HG03439 (cell line): ENCODE data around the gene SLC38A1.
"Not testable (repeated sequence)": the region's sequence is repeated elsewhere in the genome, so short reads cannot be mapped to it uniquely, and the experiment has no call there.

Experiments
- ATAC-seq: cut with Tn5 transposase; IDR thresholded peaks from one replicate; pipeline ENCODE4 v1.9.1; 2021; ENCODE audit warnings: mild to moderate bottlenecking, moderate library complexity; ENCODE audit not compliant: unreplicated experiment

Gene SLC38A1

DNA sequence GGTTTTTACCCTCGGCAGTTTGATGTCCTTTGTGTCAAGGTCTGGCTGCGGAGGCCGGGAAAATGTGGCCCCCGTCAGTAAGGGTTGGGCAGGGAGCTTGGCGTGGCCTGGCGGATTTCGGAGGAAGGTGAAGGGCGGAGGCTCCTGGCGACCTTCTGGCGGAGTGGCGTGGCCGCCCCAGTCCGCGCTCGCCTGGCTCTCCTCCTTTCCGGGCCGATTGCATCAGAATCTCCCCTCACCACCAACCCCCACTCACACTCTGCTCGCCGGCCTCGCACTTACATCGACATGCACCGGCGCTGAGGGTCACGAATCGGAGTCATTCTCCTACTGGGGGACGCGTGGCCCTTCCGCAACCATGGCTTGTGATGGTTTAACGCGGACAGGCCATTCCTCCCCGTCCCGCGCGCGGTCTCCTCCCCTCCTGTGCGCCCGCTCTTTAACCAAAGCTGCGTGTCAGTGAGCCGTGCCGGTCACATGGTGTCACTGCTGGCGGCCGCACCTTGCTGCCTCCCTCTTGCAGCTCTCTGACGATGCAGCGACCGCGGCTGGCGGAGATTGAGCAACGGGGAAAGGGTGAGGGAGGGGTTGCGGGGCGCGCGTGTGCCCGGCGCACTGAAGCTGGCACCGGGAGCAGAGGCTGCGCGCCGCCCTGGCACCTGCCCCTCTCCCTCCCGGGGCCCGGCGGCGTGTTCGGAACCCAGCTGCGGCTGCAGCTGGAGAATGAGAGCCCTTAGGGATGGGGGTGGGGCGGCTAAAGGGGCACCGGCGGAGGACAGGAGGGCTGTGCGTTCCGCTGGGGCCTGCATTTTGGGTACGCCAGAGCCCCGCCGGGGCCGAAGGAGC lies at the start of gene SLC38A1:
TSS of gene SLC38A1 (minus strand) at position 461 of the 846 bp plus-strand sequence. CDS start 29,243 bp downstream, outside the sequence.
- ATAC-seq = peak; percentile 65

DNA sequence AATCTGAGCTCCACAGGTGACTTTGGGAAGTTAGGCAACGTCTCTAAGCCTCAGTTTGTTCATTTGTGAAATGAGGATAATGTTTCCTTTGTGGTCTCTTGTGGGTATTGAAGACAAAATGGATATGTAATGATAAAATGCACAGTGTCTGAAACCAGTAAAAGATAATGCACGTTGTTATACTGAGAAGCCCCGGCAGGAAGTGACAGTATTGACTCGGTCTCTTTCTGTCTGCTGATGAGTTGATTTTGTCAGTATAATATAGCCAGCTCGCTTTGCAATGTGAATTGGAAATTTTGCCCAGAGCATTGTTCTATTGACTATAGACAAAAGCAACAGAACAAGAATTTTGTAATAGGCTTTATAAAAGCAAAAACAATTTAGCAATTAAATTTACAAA lies 49.2 kb upstream of the SLC38A1 start:
- ATAC-seq = no peak

DNA sequence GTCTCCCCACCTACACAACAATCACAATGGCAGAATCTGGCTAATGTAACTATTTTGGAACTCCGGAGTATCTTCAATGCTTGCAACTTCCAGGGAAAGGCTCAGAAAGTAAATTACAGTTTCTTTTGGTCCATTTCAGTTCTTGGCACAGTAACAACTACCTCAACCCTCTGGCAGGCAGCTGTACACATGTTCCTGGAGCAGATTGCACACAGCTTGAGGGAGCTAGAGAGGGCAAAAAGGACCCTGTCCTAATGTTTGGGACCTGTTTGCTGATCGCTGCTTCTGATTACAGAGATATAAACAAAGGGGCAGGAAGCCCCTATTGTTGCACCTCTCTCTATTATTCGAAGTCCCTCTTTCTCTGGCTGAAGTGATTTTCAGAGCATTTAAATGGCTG lies 35.2 kb upstream of the SLC38A1 start:
- no peak for ATAC-seq

DNA sequence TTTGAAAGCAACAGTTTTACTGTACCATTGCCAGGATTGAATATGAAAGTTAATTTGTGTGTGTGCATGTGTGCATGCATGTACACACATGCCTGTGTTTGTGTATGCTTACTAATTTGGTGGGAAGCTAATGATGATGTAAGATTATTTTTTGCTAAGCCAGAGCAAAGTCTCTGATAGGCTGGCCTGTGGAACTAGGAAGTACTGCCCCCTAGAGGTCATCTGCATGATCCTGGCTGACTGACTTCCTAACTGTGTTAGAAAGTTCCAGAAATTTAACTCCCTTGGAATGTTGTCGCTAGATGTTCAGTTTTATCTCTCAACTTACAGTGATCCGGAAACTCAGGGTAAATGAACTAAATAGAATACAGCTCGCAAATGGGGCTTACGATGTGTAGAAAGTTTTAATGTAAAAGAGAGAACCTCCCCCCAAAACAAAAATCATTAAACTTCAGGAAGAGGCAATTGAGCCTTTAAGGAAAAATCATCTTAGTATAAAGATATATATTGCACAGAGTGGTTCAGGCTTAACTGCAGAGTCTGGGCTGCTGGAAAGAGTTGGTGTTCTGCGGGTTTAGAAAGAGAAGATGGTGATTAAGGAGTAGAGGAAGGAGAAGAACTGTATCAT lies 34.3 kb upstream of the SLC38A1 start:
- peak; percentile 75 for ATAC-seq

DNA sequence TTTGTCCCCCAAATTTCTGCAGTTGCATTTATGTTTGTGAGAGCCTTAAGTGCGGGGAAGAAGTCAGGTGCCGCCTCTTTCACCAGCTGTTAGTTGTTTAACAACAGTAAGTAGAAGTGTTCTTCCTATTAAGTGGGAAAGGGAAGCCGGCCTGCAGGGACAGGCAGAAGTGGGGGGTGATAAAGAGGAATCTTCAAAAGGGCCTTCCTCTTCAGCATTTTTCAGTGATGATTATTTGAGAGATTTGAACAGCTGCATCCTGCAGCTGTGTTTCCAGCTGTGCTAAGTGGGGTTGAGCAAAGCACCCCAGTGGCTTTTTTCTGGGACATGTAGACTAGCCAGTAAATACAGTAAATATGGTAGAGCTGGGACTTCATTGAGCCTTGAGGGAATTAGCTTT lies 32.1 kb upstream of the SLC38A1 start:
- no peak for ATAC-seq

DNA sequence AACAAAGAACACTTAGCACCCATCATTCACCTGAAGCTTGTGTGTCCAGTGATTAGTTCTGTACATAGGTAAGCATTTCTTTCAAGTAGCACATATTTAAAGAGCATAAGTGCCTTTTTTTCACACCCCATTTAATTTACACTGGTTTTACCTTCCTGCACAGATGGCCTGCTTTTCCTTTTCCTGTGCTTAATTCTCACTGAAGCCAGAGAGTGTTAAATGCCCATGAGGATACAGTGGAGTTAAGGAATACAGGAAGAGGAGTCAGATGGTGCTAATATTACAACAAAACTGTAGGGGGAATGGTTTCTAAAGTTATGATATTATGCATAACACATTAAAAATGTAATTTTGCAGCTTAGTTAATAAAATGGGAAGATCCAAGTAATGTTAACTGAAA lies 31.0 kb upstream of the SLC38A1 start:
- no peak for ATAC-seq

DNA sequence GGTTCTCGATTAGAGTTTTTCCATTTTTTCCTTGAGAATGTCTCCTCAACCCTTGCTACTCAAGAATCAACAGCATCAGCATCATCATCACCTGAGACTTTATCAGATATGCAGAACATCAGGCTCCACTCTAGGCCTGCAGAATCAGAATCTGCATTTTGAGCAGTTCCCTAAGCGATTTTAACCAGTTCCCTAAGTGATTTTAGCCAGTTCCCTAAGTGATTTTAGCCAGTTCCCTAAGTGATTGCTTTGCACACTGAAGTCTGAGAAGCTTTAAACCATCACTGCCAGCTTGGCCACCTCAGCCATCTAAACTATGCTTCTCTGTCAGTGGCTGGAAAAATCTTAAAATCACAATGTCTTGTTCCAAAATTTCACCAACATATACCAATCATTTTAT lies 29.4 kb upstream of the SLC38A1 start:
- ATAC-seq = no peak

DNA sequence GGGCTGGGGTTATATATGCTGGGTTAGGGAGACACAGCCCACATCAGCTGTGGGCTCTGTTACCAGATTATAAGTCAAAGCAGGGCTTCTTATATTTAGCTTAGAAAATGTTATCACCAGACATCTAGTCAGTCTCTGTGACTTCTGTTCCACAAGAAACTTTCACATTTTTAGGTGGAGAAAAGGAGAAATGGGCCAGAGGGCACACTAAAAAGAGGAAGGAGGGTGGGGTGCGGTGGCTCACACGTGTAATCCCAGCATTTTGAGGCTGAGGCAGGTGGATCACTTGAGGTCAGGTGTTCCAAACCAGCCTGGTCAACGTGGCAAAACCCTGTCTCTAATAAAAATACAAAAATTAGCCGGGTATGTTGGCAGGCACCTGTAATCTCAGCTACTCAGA lies 28.0 kb upstream of the SLC38A1 start:
- ATAC-seq = no peak

DNA sequence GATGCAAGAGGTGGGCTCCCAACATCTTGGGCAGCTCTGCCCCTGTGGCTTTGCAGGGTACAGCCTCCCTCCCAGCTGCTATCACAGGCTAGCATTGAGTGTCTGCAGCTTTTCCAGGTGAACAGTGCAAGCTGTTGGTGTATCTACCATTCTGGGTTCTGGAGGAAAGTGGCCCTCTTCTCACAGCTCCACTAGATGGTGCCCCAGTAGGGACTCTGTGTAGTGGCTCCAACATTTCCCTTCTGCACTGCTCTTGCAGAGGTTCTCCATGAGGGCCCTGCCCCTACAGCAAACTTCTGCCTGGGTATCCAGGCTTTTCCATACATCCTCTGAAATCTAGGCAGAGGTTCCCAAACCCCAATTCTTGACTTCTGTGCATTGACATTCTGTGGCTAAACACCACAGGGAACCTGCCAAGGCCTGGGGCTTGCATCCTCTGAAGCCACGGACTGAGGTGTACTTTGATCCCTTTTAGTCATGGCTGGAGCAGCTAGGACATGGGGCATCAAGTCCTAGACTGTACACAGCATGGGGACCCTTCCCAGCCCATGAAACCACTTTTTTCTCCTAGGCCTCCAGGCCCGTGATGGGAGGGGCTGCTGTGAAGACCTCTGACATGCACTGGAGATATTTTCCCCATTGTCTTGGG lies 24.0 kb upstream of the SLC38A1 start:
- ATAC-seq = no peak

DNA sequence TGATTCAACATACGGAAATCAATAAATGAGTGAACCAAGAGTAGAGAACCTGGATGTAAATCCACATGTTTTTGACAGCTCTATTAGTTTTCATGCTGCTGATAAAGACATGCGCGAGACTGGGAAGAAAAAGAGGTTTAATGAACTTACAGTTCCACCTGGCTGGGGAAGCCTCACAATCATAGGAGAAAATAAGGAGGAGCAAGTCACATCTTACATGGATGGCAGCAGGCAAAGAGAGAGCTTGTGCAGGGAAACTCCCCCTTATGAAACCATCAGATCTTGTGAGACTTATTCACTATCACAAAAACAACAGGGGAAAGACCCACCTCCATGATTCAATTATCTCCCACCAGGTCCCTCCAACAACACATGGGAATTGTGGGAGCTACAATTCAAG lies 23.1 kb upstream of the SLC38A1 start:
- ATAC-seq = not testable (repeated sequence)

DNA sequence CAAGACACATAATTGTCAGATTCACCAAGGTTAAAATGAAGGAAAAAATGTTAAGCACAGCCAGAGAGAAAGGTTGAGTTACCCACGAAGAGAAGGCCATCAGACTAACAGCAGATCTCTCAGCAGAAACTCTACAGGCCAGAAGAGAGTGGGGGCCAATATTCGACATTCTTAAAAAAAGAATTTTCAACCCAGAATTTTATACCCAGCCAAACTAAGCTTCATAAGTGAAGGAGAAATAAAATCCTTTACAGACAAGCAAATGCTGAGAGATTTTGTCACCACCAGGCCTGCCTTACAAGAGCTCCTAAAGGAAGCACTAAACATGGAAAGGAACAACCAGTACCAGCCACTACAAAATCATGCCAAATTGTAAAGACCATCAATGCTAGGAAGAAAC lies 16.3 kb upstream of the SLC38A1 start:
- not testable (repeated sequence) for ATAC-seq

DNA sequence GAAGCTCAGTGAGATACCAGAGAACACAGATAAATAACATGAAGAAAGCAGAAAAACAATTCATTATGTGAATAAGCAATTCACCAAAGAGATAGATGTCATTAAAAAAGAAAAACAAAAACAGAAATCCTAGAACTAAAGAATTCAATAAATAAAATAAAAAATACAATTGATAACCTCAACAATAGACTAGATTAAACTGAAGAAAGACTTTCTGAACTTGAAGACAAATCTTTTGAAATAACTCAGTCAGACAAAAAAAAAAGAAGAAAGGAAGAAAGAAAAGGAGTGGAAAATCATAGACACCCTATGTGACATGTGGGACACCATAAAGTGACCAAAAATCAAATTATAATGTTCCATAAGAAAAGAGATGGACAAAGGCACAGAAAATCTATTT lies 14.0 kb upstream of the SLC38A1 start:
- no peak for ATAC-seq

DNA sequence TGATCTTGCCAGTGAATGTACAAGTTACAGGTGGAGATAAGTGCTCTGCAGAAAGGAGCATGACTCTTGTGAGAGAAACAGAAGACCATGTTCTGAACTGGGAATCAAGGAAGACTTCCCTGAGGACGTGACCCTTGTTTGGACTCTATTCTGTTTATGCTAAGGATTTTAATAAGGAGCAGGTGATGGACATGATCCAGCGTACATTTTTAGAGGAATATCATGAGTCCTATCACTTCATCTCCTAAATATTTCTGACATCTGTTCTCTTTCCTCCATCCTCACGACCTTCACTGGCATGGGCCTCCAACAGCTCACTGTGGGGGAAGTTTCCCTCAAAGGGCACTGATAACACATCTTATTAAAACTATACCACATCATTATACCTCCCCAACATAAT lies 7.9 kb upstream of the SLC38A1 start:
- no peak for ATAC-seq

DNA sequence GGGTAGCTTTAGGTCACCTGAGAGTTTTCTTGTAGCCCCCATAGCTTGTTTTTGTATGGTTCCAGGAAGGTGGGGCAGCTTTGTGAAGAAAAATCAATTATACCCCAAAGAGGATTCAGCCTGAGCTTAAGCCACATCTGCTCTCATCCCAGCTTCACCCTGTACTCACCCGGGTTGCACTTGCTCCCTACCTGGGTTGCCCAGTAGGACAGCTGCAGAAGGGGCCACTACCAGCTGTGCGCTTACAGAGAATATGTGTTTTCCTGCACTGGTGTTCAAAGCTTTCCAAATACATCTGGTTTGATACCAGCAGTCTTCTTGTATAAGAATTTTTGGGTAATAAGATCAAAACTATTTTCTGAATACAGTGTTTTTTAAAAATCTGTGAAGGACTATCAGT lies 3.0 kb upstream of the SLC38A1 start:
- no peak for ATAC-seq

DNA sequence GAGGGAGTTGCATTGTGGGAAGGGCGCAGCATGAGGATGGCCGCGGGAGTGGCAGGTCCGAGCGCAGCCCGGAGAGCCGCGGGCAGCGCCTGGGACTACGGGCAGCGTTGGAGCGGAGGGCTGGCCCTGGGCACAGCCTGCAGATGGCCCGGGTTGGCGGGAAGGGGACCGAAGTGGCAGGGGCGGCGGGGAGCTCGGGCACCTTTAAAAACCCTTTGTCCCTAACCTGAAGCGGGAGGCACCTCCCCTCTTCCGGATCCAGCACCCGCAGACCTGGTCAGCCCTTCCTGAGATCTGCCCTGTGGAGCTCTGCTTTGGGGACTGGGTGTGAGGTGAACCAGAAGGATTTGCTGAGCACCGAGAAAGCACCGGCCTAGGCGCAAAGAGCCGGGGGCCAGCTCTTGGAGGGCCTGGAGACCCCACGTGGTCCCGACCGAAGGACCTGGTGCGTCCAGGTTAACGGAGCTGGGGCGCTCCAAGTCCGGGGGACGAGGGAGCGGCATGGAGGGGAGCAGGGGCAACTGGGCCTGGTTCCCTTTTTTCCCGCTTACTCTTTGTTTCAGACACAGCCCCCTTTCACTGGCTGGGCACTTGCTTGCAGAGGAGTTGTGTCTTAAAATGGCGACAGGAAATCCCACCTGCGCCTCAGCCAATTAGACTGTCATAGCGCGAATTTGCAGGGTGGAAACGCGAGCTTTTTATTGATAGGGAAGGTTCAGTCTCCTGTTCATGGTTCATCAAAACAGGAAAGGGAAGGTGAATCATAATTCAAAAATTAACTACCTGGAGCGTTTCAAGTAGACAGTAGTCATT lies 792 bp upstream of the SLC38A1 start:
- peak; percentile 40 for ATAC-seq

DNA sequence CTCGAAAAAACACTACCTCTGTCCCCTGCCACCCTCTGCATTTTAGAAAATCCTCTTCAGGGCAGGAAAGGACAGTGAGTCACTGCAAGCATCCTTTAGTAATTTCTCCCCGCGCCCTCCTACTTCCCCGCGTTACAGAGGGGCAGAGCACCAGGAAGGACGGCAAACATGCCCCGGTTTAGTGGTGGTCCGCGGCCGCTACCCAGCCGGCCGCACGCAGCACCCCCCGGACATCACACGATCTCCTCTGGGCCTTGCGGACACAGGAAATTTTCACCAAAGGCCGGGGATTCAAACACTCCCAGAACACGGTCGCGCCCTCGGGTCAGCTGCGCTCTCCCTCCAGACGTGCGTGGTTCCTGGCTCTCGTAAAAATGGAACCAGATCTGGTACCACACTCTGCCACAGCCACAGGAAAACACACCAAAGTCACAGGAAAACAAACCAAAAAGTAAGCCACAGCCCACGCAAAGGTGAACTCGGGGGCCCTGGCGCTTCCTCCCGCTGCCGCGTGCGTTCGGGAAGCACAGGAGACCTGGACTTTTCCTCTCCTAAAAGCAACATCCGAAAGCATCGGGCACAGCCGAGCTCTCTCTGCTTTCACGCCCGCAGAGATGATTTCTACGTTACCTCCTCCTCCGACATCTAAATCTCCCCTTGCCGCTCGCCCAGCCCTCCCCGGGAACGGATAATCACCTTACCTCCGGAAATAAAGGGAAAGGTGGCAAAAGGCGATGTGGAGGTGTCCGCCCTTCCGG lies 839 bp downstream of the SLC38A1 start:
- ATAC-seq = no peak

DNA sequence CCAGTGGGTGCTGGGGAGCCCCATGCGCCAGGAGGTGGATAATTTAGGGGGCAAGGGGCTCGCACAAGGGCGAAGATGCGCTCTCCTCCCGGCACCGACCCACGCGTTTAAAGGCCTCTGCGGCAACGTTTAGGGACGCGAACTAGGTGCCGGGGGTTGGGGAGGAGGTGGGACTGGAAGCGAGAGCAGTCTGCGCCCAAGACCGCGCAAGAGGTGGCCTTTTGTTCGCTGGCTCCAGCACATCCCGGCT lies 1.3 kb downstream of the SLC38A1 start:
- no peak for ATAC-seq

DNA sequence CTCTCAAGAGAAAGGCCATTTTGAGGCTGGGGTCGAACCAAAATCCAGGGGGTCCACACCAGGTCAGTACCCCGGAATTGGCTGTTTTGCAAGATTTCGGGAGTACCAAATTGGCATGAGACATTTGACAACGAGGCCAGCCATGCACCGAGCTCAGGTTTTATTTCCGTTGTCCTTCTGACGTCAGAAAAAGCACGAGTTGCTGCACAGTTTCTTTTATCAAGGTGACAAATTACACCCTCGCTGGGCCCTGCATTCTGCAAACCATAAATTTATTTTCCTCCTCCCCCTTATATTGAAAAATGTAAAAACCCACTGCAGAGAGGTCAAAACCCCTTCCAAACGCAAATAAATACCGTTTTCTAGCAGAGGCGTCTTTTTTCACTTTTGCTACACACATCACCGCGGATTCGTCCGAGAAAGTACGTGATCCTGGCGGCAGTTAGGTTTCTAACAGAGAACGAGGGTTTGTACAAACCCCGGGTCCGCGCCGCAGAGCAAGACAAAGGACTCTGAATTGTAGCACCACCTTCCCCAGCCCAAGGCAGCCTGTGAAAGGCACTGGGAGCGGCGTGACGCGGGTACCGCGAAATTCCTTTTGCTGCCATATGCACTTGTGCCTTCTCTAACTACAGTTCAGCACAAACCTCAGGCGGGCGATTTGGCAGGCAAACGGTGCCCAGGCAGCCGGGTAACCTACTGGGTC lies 1.8 kb downstream of the SLC38A1 start:
- ATAC-seq = no peak

DNA sequence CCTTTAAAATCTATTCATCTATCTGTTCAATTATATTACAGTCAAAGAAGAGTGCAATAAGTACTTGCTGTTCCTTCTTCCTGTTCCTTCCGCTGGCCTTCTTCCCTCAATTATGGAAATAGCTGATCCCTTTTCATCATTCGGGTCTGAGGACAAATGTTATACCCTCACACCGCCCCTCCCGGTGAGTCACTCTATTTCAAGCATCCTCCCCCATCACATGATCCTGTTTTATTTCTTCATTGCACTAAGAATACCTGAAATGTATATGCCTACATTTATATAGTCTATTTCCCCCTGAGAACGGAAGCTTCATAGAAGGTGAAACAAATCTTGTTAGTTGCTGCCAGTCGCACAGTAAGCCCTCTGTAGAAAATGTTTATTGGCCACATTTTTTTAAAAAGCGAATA lies 2.5 kb downstream of the SLC38A1 start:
- ATAC-seq = no peak

DNA sequence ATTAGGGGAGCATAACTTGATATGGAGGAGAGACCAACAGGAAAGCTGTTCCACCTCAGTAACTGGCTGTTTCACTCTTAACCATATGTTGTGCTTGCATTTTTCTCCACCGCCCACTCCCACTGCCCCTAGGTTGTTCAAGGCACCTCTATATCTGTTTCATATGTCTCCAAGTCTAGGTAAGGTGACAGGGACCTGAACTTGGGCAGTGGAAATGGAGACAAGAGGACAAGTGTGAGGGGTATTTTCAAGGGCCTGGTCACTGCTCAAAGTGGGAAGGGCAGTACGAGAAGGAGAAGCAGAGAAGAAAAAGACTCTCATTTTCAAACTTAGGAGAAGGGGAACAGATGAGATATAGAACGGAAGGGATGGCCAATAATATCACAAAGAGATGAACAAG lies 3.1 kb downstream of the SLC38A1 start:
- no peak for ATAC-seq
